OCI-LY3 (cell line): ENCODE data around the gene ZNF444.

Experiments used
- H2AFZ ChIP-seq: fragments of 200-600, 300-600 bp; shearing (Covaris generic); 2 replicates; pipeline ENCODE4 v1.6.0; 2014; ENCODE audit warnings: antibody characterized with exemption, low read depth, low read length
- H3K27ac ChIP-seq: fragments of 200-600, 300-600 bp; sonication (generic); 2 replicates; pipeline ENCODE4 v1.5.1; 2014; ENCODE audit warnings: mild to moderate bottlenecking, low read length, moderate library complexity, mixed read lengths
- H3K27me3 ChIP-seq: fragments of 200-600, 300-600 bp; sonication (generic); 2 replicates; pipeline ENCODE4 v1.6.1; 2014; ENCODE audit warnings: low read depth, low read length, mixed read lengths
- H3K36me3 ChIP-seq: fragments of 200-600, 300-600 bp; sonication (generic); replicated peaks from 2 replicates; pipeline ENCODE3; 2014; ENCODE audit warnings: low read depth, low read length, mixed read lengths
- H3K4me1 ChIP-seq: fragments of 300-600, 200-600 bp; sonication (generic); 2 replicates; pipeline ENCODE4 v1.6.1; 2014; ENCODE audit warnings: low read length, mixed read lengths
- H3K4me2 ChIP-seq: fragments of 200-600, 300-600 bp; sonication (generic); 2 replicates; pipeline ENCODE4 v1.6.1; 2014; ENCODE audit warnings: low read length, mixed read lengths
- H3K4me3 ChIP-seq: fragments of 300-600, 200-600 bp; sonication (generic); 2 replicates; pipeline ENCODE4 v1.5.1; 2014; ENCODE audit warnings: antibody characterized with exemption, mild to moderate bottlenecking, low read length, moderate library complexity
- H3K79me2 ChIP-seq: fragments of 300-600, 200-600 bp; shearing (Covaris generic); 2 replicates; pipeline ENCODE4 v1.6.1; 2014; ENCODE audit warnings: mild to moderate bottlenecking, low read length, mixed read lengths
- H3K9ac ChIP-seq: fragments of 300-600, 200-600 bp; shearing (Covaris generic); 2 replicates; pipeline ENCODE4 v1.6.0; 2014; ENCODE audit warnings: mild to moderate bottlenecking, low read length, moderate library complexity
- H3K9me3 ChIP-seq: fragments of 200-600, 300-600 bp; shearing (Covaris generic); 2 replicates; pipeline ENCODE4 v1.6.1; 2014; ENCODE audit warnings: low read length, mixed read lengths; ENCODE audit not compliant: insufficient read depth
- H4K20me1 ChIP-seq: fragments of 200-600, 300-600 bp; sonication (generic); 2 replicates; pipeline ENCODE4 v1.6.1; 2016; ENCODE audit warnings: low read length, mixed read lengths; ENCODE audit not compliant: insufficient read depth
- EZH2phosphoT487 ChIP-seq: fragments of 200-600 bp; shearing (Covaris generic); IDR thresholded peaks from 2 replicates; pipeline ENCODE4 v1.6.1; 2018; ENCODE audit warnings: antibody characterized with exemption, mixed run types, low read depth
- TF ChIP-seq, protein P1 (sequence below): fragments of 200-600, 300-600 bp; sonication (generic); IDR thresholded peaks from 2 replicates; pipeline ENCODE4 v1.5.1; 2014; ENCODE audit warnings: antibody characterized with exemption, low read length, low read depth

Gene ZNF444

GRCh38 chr19:56140583-56141416 is at the start of gene ZNF444:
Gene ZNF444 (plus strand): TSS chr19:56141287. CDS start chr19:56146912, 5,625 bp downstream.
- peak within 1 kb of the TSS; percentile 66; the same call in 1 of the 2 replicates for H2AFZ ChIP-seq
- peak within 1 kb of the TSS; percentile 75 for H3K9ac ChIP-seq
- peak within 1 kb of the TSS; percentile 84 for H3K4me2 ChIP-seq
- H3K9me3 ChIP-seq = no peaks in the 10 kb centered on the region
- H3K27ac ChIP-seq = peak within 1 kb of the TSS; percentile 78
- H3K4me1 ChIP-seq = peaks cover 18% of the 10 kb centered on the region
- H3K36me3 ChIP-seq = peaks cover 8% of the 10 kb centered on the region
- H4K20me1 ChIP-seq = no peaks in the 10 kb centered on the region
- no peaks in the 10 kb centered on the region for H3K27me3 ChIP-seq
- H3K79me2 ChIP-seq = peaks cover 49% of the 10 kb centered on the region
- peak within 1 kb of the TSS; percentile 90 for H3K4me3 ChIP-seq
- TF ChIP-seq, protein P1, sequence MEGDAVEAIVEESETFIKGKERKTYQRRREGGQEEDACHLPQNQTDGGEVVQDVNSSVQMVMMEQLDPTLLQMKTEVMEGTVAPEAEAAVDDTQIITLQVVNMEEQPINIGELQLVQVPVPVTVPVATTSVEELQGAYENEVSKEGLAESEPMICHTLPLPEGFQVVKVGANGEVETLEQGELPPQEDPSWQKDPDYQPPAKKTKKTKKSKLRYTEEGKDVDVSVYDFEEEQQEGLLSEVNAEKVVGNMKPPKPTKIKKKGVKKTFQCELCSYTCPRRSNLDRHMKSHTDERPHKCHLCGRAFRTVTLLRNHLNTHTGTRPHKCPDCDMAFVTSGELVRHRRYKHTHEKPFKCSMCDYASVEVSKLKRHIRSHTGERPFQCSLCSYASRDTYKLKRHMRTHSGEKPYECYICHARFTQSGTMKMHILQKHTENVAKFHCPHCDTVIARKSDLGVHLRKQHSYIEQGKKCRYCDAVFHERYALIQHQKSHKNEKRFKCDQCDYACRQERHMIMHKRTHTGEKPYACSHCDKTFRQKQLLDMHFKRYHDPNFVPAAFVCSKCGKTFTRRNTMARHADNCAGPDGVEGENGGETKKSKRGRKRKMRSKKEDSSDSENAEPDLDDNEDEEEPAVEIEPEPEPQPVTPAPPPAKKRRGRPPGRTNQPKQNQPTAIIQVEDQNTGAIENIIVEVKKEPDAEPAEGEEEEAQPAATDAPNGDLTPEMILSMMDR = no peak
- no peak for TF ChIP-seq EZH2phosphoT487

- Histone ChIP-seq H3K79me2 (peaks cover 73% of the 10 kb centered on the region), H3K4me2 (peak overlapping the region; percentile 98), H3K9me3 (no peaks in the 10 kb centered on the region), H3K9ac (peak overlapping the region; percentile 91), H2AFZ (no peak overlapping the region), H3K36me3 (peaks cover 53% of the 10 kb centered on the region), H4K20me1 (no peaks in the 10 kb centered on the region), H3K4me1 (peaks cover 53% of the 10 kb centered on the region), H3K27me3 (no peaks in the 10 kb centered on the region), H3K4me3 (peak overlapping the region; percentile 77), H3K27ac (peak overlapping the region; percentile 97)
- TF ChIP-seq EZH2phosphoT487 = no peak
- TF ChIP-seq, protein P1 = no peak
Observed at GRCh38 chr19:56091751-56092546, 49.1 kb upstream of the ZNF444 start.

DNA sequence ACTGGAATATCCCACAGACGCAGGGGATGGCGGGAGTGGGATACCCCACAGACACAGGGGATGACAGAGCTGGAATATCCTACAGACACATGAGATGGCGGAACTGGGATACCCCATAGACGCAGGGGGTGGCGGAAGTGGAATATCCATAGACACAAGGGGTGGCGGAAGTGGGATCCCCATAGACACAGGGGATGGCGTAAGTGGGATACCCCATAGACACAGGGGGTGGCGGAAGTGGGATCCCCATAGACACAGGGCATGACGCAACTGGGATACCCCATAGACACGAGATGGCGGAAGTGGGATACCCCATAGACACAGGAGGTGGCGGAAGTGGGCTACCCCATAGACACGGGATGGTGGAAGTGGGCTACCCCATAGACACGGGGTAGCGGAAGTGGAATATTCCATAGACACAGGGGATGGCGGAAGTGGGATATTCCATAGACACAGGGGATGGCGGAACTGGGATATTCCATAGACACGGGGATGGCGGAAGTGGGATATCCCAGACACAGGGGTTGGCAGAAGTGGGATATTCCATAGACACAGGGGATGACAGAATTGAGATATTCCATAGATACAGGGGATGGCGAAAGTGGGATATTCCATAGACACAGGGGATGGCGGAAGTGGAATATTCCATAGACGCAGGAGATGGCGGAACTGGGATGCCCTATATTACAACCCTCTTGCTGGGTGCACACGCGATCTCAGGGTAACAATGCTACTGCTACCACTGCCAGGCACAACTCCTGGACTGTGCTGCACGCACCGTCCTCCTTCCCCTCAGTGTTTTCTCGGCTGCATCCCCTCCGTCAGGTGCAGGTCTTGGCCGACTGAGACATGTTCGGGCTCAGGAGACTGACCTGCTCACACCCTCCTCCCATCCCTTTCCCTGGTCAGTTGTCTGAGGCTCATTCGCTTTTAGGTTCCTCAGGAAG is 48.1 kb upstream of the ZNF444 start:
- Histone ChIP-seq H3K36me3 (peaks cover 60% of the 10 kb centered on the region), H3K9ac (peak overlapping the region; percentile 91), H3K9me3 (no peaks in the 10 kb centered on the region), H3K79me2 (peaks cover 83% of the 10 kb centered on the region), H3K4me2 (peak overlapping the region; percentile 98), H4K20me1 (peaks cover 5% of the 10 kb centered on the region), H3K27me3 (no peaks in the 10 kb centered on the region), H3K4me1 (peaks cover 53% of the 10 kb centered on the region), H2AFZ (no peak overlapping the region), H3K4me3 (peak overlapping the region; percentile 77), H3K27ac (peak overlapping the region; percentile 97)
- TF ChIP-seq, protein P1 = no peak
- no peak for TF ChIP-seq EZH2phosphoT487
